COLO668 (cell line): ENCODE results near the gene NR1H3.
"Not testable (repeated sequence)": the region's sequence is repeated elsewhere in the genome, so short reads cannot be mapped to it uniquely, and the experiment has no call there.

ENCODE experiments used
- DNase-seq: peaks from one replicate; lab custom pipeline; 2025; ENCODE audit not compliant: unreplicated experiment; lab: John Stamatoyannopoulos, UW

The NR1H3 gene

GRCh38 chr11:47257517-47258316 is at the start of gene NR1H3:
NR1H3 (plus strand) TSS chr11:47257996; CDS start chr11:47259217, 1,221 bp downstream.
- no peak for DNase-seq

GRCh38 chr11:47208008-47208552 is 49.7 kb upstream of the NR1H3 start:
- DNase-seq, result not testable (repeated sequence)

- no peak for DNase-seq
Observed at GRCh38 chr11:47208628-47209027, 49.2 kb upstream of the NR1H3 start.

GRCh38 chr11:47212938-47213337 is 44.9 kb upstream of the NR1H3 start:
- DNase-seq, result no peak

GRCh38 chr11:47213950-47214565 is 43.7 kb upstream of the NR1H3 start:
- DNase-seq, result peak; percentile 91

- DNase-seq, result no peak
Observed at GRCh38 chr11:47215366-47215910, 42.4 kb upstream of the NR1H3 start.

GRCh38 chr11:47216121-47216798 is 41.5 kb upstream of the NR1H3 start:
- DNase-seq, result peak; percentile 51

GRCh38 chr11:47220401-47220821 is 37.4 kb upstream of the NR1H3 start:
- no peak for DNase-seq

GRCh38 chr11:47222696-47223095 is 35.1 kb upstream of the NR1H3 start:
- DNase-seq, result no peak

- no peak for DNase-seq
Observed at GRCh38 chr11:47225552-47226400, 32.0 kb upstream of the NR1H3 start.

- DNase-seq, result no peak
Observed at GRCh38 chr11:47229161-47229560, 28.6 kb upstream of the NR1H3 start.

GRCh38 chr11:47233051-47233450 is 24.7 kb upstream of the NR1H3 start:
- DNase-seq, result no peak

- DNase-seq, result peak; percentile 25
Observed at GRCh38 chr11:47233989-47234668, 23.7 kb upstream of the NR1H3 start.

GRCh38 chr11:47234669-47235100 is 23.1 kb upstream of the NR1H3 start:
- peak; percentile 43 for DNase-seq

- DNase-seq, result no peak
Observed at GRCh38 chr11:47235163-47235562, 22.6 kb upstream of the NR1H3 start.

GRCh38 chr11:47236482-47236881 is 21.3 kb upstream of the NR1H3 start:
- DNase-seq, result peak; percentile 71

- DNase-seq, result no peak
Observed at GRCh38 chr11:47239852-47240251, 17.9 kb upstream of the NR1H3 start.

- no peak for DNase-seq
Observed at GRCh38 chr11:47241841-47242301, 15.9 kb upstream of the NR1H3 start.

GRCh38 chr11:47242596-47243192 is 15.1 kb upstream of the NR1H3 start:
- DNase-seq, result no peak
